ENCODE data around the gene CALM1.

DNA sequence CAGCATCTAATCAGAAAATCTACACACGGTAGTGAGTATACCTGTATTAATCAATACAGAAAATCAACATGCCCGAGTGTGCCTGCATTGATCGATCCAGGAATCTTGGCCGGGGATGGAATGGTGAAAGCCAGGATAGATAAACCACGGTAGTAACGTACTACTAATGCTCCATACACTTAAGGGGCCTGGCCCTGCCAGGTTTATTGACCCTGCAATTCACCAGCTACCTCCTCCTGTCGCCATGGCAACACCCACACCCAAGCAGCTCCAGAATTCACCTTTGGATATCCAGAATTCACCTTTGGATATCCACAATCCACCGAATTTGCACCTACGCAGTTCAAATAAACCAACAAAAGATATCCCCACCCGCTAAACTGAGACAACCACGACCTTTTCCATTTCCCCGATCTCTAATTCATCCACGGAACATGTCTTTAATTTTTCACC is 14.8 kb upstream of the CALM1 start:
- TF ChIP-seq RAD21 (IDR thresholded peaks at IDR 0.05; ENCODE audit: low read depth) (no peak), EGR1 (IDR thresholded peaks at IDR 0.05) (no peak), CREB1 (IDR thresholded peaks at IDR 0.05; ENCODE audit: low read depth) (no peak), EP300 (IDR thresholded peaks at IDR 0.05; ENCODE audit: borderline replicate concordance) (no peak), TAF1 (IDR thresholded peaks at IDR 0.05; ENCODE audit: low read depth) (no peak), YY1 (IDR thresholded peaks at IDR 0.05; ENCODE audit: low read depth) (no peak)
- TF ChIP-seq, protein P1, sequence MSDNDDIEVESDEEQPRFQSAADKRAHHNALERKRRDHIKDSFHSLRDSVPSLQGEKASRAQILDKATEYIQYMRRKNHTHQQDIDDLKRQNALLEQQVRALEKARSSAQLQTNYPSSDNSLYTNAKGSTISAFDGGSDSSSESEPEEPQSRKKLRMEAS (IDR thresholded peaks at IDR 0.05) = no peak
- TF ChIP-seq, protein P2, sequence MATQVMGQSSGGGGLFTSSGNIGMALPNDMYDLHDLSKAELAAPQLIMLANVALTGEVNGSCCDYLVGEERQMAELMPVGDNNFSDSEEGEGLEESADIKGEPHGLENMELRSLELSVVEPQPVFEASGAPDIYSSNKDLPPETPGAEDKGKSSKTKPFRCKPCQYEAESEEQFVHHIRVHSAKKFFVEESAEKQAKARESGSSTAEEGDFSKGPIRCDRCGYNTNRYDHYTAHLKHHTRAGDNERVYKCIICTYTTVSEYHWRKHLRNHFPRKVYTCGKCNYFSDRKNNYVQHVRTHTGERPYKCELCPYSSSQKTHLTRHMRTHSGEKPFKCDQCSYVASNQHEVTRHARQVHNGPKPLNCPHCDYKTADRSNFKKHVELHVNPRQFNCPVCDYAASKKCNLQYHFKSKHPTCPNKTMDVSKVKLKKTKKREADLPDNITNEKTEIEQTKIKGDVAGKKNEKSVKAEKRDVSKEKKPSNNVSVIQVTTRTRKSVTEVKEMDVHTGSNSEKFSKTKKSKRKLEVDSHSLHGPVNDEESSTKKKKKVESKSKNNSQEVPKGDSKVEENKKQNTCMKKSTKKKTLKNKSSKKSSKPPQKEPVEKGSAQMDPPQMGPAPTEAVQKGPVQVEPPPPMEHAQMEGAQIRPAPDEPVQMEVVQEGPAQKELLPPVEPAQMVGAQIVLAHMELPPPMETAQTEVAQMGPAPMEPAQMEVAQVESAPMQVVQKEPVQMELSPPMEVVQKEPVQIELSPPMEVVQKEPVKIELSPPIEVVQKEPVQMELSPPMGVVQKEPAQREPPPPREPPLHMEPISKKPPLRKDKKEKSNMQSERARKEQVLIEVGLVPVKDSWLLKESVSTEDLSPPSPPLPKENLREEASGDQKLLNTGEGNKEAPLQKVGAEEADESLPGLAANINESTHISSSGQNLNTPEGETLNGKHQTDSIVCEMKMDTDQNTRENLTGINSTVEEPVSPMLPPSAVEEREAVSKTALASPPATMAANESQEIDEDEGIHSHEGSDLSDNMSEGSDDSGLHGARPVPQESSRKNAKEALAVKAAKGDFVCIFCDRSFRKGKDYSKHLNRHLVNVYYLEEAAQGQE (IDR thresholded peaks at IDR 0.05; ENCODE audit: low read depth) = no peak
